ENCODE data around the gene DCAF4.

GRCh38 chr14:72925815-72926291 is 411 bp upstream of the DCAF4 start:
- no peak for TF ChIP-seq POLR2AphosphoS5 (IDR thresholded peaks at IDR 0.05; ENCODE audit: low read depth, low read length)
- no peak for TF ChIP-seq REST (IDR thresholded peaks at IDR 0.05; ENCODE audit: insufficient read depth in 1 of 2, low read depth in 2 of 2, low read length in 2 of 2)
- TF ChIP-seq TAF1 (IDR thresholded peaks at IDR 0.05; ENCODE audit: borderline replicate concordance, insufficient read depth, low read length), result no peak
- TF ChIP-seq FOXP2 (optimal IDR thresholded peaks at IDR 0.05; ENCODE audit: borderline replicate concordance, extremely low read depth, extremely low read length, insufficient read depth), result no peak
